K562 (cell line): ENCODE measurements around the gene ATXN1. TPM values are rescaled to one million over a fixed set of nuclear protein-coding genes. Genes with fewer than 3 reads are reported as not detected.

Experiments used
- ATAC-seq: fragments of 200-7000 bp; cut with Tn5 transposase; 3 replicates; pipeline ENCODE4 v1.9.1; 2020; ENCODE audit warnings: moderate library complexity
- BruUV-seq: library from RNA; stranded (reverse); fragments of 400-500 nt; replicated peaks from 2 replicates; lab custom pipeline; 2021; lab: Mats Ljungman, UMichigan
- CTCF ChIA-PET: fragments of 300-600 bp; formaldehyde crosslinking; extraction: SDS; loops from one replicate; lab custom pipeline; 2021; ENCODE audit warnings: low intra/inter-chr PET ratio; lab: Yijun Ruan, JAX
- POLR2A ChIA-PET: fragments of 300-600, 350-650 bp; sonication (Branson Sonifier 250); formaldehyde crosslinking; extraction: SDS; loops from one replicate; lab custom pipeline; 2021; ENCODE audit warnings: antibody characterized with exemption, inconsistent platforms; lab: Yijun Ruan, JAX
- DNase-seq, 4 experiments: peaks; one replicate each; pipeline versions ENCODE4 v3.0.0 to v3.0.0-alpha.2; 2011 to 2018; ENCODE audit warnings: low spot score in 3 of 4, mixed read lengths in 3 of 4; ENCODE audit errors: extremely low read depth in 1 of 4
- FAIRE-seq: peaks from 2 replicates; lab custom pipeline; 2011; peaks lifted over from hg19 to GRCh38; lab: Jason Lieb, UNC
- H2AFZ ChIP-seq: 2 replicates; pipeline ENCODE4 v1.6.0; 2011; ENCODE audit warnings: low read depth, low read length, control low read depth, inconsistent platforms
- H3K27ac ChIP-seq: fragments of 200-600 bp; 3 replicates; pipeline ENCODE4 v1.8.0; 2011; ENCODE audit warnings: low read depth, mild to moderate bottlenecking, control low read depth, inconsistent platforms, low read length, moderate library complexity, mixed read lengths; ENCODE audit errors: extremely low read depth
- H3K27me3 ChIP-seq, 2 experiments: fragments of 300-600 bp in 1 of 2; 2 replicates in 1 of 2; 3 replicates in 1 of 2; pipeline versions ENCODE4 v1.6.0 to v1.8.0; 2011; ENCODE audit warnings: inconsistent platforms in 2 of 2, low read length in 2 of 2, mild to moderate bottlenecking in 1 of 2, mixed read lengths in 1 of 2, moderate library complexity in 1 of 2; ENCODE audit not compliant: control insufficient read depth in 2 of 2, insufficient read depth in 2 of 2
- H3K36me3 ChIP-seq: fragments of 300-600 bp; 3 replicates; pipeline ENCODE4 v1.8.0; 2011; ENCODE audit warnings: mild to moderate bottlenecking, low read length, inconsistent platforms; ENCODE audit not compliant: control insufficient read depth, insufficient read depth
- H3K4me1 ChIP-seq, 2 experiments: fragments of 200-600 bp in 1 of 2; replicated peaks in 1 of 2; 2 replicates in 1 of 2; 3 replicates in 1 of 2; pipeline versions ENCODE4 v1.5.1 to v1.8.0; 2011; ENCODE audit warnings: inconsistent platforms in 2 of 2, low read length in 2 of 2, mild to moderate bottlenecking in 1 of 2, mixed read lengths in 1 of 2, moderate library complexity in 1 of 2; ENCODE audit not compliant: control insufficient read depth in 2 of 2, insufficient read depth in 2 of 2
- H3K4me2 ChIP-seq: 2 replicates; pipeline ENCODE4 v1.6.1; 2011; ENCODE audit warnings: low read length, control low read depth, inconsistent platforms, mixed read lengths; ENCODE audit not compliant: insufficient read depth
- H3K4me3 ChIP-seq: fragments of 200-600 bp; sonication (generic), shearing (Covaris generic); 2 replicates; pipeline ENCODE4 v1.5.1; 2016; ENCODE audit warnings: control low read depth, inconsistent platforms
- H3K79me2 ChIP-seq: fragments of 200-600 bp; 3 replicates; pipeline ENCODE4 v1.8.0; 2011; ENCODE audit warnings: low read length, inconsistent platforms; ENCODE audit not compliant: control insufficient read depth, insufficient read depth
- H3K9ac ChIP-seq, 2 experiments: 2 replicates each; pipeline versions ENCODE4 v1.6.0 to v1.6.1; 2011; ENCODE audit warnings: low read depth in 2 of 2, low read length in 2 of 2, control low read depth in 1 of 2, inconsistent platforms in 1 of 2, mild to moderate bottlenecking in 1 of 2, mixed read lengths in 1 of 2; ENCODE audit not compliant: insufficient read depth in 1 of 2
- H3K9me1 ChIP-seq: one replicate; pipeline ENCODE4 v1.6.0; 2011; ENCODE audit warnings: inconsistent platforms, mild to moderate bottlenecking, low read length, moderate library complexity; ENCODE audit not compliant: control insufficient read depth, insufficient read depth
- H3K9me3 ChIP-seq: replicated peaks from 2 replicates; pipeline ENCODE4 v1.5.1; 2011; ENCODE audit warnings: low read depth, low read length, inconsistent platforms; ENCODE audit not compliant: control insufficient read depth, insufficient read depth
- H4K20me1 ChIP-seq: replicated peaks from 2 replicates; pipeline ENCODE4 v1.6.1; 2011; ENCODE audit warnings: low read length, inconsistent platforms, mixed read lengths; ENCODE audit not compliant: control insufficient read depth, insufficient read depth
- MBD2 ChIP-seq: sonication (generic); IDR thresholded peaks from 2 replicates; pipeline ENCODE4 v1.6.1; 2016; ENCODE audit warnings: low read depth, borderline replicate concordance
- NUFIP1 ChIP-seq: fragments of 450-650 bp; IDR thresholded peaks from 2 replicates; pipeline ENCODE4 v1.6.1; 2018; ENCODE audit not compliant: partially characterized antibody
- PHB2 ChIP-seq: fragments of 450-650 bp; IDR thresholded peaks from 2 replicates; pipeline ENCODE4 v1.6.1; 2017; ENCODE audit warnings: low read depth
- RBFOX2 ChIP-seq: fragments of 200-400 bp; formaldehyde crosslinking; IDR thresholded peaks from 2 replicates; pipeline ENCODE4 v1.6.1; 2017; ENCODE audit warnings: low read depth, mild to moderate bottlenecking, low read length, moderate library complexity
- ZC3H4 ChIP-seq: sonication (generic); formaldehyde crosslinking; IDR thresholded peaks from 2 replicates; pipeline ENCODE4 v1.9.0; 2021; ENCODE audit warnings: missing genetic modification reagents, borderline replicate concordance
- ZNF644 ChIP-seq: fragments of 200-800 bp; sonication (Bioruptor generic); IDR thresholded peaks from 2 replicates; pipeline ENCODE4 v1.6.1; 2016; ENCODE audit warnings: low read depth, missing genetic modification characterization, missing compliant biosample characterization
- WGBS: fragments of 100-300 bp; shearing (Covaris generic); methylation state at CpG from one replicate; pipeline ENCODE4 v1.1.6; 2016; ENCODE audit warnings: low coverage, mixed read lengths; ENCODE audit not compliant: insufficient coverage; ENCODE audit errors: missing lambda C conversion rate; 5-methylcytosine and 5-hydroxymethylcytosine counted together
- in situ Hi-C: fragments of 300-500 bp; cut with MboI; formaldehyde crosslinking; loops from 4 replicates; pipeline ENCODE4 v1.15.0; 2018; ENCODE audit warnings: inconsistent platforms, mixed read lengths
- intact Hi-C: fragments of 100-400 bp; cut with micrococcal nuclease; formaldehyde crosslinking; loops from 2 replicates; pipeline ENCODE4 v1.14.2; 2022
- polyA plus RNA-seq, 8 experiments: library from polyadenylated mRNA; depleted of rRNA in 4 of 8; stranded (reverse) in 5 of 8; unstranded in 3 of 8; fragments of >200 nt; fragmentation: Nextera tagmentation in 2 of 8; fragmentation: Illumina TruSeq in 1 of 8; extraction: Ambion mirVana in 2 of 8; extraction: Trizol in 1 of 8; gene quantifications; 2 replicates each; pipeline versions ENCODE4 v1.2.1 to v1.2.3, GENCODE V29; 2011 to 2014; ENCODE audit warnings: inconsistent platforms in 1 of 8, missing spikeins in 1 of 8
- total RNA-seq, 7 experiments: library from RNA; depleted of rRNA in 6 of 7; stranded (reverse); fragments of >200 nt in 6 of 7; fragmentation: Illumina TruSeq in 2 of 7; extraction: Trizol in 2 of 7; gene quantifications; 2 replicates each; pipeline versions ENCODE4 v1.2.1 to v1.2.3, GENCODE V29; 2011 to 2021; ENCODE audit warnings: low replicate concordance in 1 of 7
- TF ChIP-seq, protein P1 (sequence below), 2 experiments: IDR thresholded peaks; 2 replicates each; pipeline ENCODE4 v1.6.1; 2011; ENCODE audit warnings: borderline replicate concordance in 1 of 2, control low read depth in 1 of 2, low read depth in 1 of 2, low read length in 1 of 2, mild to moderate bottlenecking in 1 of 2, mixed read lengths in 1 of 2, moderate library complexity in 1 of 2; ENCODE audit not compliant: insufficient read depth in 1 of 2, insufficient read length in 1 of 2, poor library complexity in 1 of 2, severe bottlenecking in 1 of 2; ENCODE audit errors: extremely low read depth in 1 of 2
- TF ChIP-seq, protein P2 (sequence below): sonication (generic); formaldehyde crosslinking; IDR thresholded peaks from 2 replicates; pipeline ENCODE4 v1.8.1; 2023; ENCODE audit warnings: mild to moderate bottlenecking, missing genetic modification reagents
- TF ChIP-seq, protein P3 (sequence below): sonication (generic); formaldehyde crosslinking; IDR thresholded peaks from 2 replicates; pipeline ENCODE4 v1.8.0; 2023; ENCODE audit warnings: mild to moderate bottlenecking, missing genetic modification reagents

Gene ATXN1
- total and polyA plus RNA-seq, 9 of the 15 experiments (the other 6 are each of a cell fraction or from before 2014, with no cell fraction given), result under 0.01 to 1.2 (median 0.58) TPM

DNA sequence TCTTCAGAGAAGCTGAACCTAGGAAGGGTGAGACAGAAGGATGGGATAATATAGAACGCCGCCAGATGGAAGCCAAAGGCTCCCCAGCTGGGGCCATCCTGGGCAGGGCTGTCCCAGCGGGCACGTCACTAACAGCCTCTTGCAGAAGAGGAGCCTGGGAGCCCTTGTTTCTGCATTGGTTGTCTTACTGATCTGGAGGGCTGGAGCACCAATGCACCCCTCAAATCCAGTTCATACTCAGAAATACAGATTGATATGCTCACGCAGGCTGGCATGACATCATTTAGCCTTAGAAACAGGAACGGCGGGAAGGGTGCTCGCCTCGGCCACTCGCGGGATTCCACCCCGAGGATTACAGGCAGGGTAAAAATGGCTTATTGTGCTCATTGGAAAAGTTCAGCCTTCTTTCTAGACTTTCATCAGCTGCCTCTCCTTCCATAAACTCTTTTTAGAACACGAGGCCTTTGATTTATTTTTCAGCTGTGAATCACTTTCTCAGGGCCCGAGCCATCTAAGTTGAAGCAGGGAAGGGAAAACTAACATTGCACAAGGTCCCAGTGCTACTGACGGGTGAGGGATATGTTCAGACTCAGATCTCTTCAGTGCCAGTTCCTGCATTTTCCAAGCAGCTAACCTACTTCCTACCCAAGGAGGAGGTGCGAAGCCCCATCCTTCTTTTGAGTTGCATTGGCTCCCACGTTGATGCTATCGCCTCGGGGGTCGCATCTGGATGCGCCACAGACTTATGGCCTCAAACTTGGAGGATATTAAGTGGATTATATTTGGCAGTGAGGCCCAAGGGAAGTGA is 440.5 kb downstream of the ATXN1 start:
- TF ChIP-seq ZC3H4 (CRISPR knock-in tag) (peak; percentile 82; the same call in 1 of the 2 replicates), MBD2 (0 out of 2 replicates have a peak, but pooled peaks have one; percentile 3), PHB2 (no peak), ZNF644 (peak; percentile 11; the same call in 1 of the 2 replicates), RBFOX2 (peak; percentile 51), NUFIP1 (no peak)
- TF ChIP-seq, protein P1, sequence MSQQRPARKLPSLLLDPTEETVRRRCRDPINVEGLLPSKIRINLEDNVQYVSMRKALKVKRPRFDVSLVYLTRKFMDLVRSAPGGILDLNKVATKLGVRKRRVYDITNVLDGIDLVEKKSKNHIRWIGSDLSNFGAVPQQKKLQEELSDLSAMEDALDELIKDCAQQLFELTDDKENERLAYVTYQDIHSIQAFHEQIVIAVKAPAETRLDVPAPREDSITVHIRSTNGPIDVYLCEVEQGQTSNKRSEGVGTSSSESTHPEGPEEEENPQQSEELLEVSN (IDR thresholded peaks at IDR 0.05; ENCODE audit: borderline replicate concordance in 1 of 2, extremely low read depth in 1 of 2, insufficient read depth in 1 of 2, insufficient read length in 1 of 2, low read depth in 1 of 2, low read length in 1 of 2, poor library complexity in 1 of 2, severe bottlenecking in 1 of 2), result peak in 1 of 2 experiments; percentile 17
- TF ChIP-seq, protein P2, sequence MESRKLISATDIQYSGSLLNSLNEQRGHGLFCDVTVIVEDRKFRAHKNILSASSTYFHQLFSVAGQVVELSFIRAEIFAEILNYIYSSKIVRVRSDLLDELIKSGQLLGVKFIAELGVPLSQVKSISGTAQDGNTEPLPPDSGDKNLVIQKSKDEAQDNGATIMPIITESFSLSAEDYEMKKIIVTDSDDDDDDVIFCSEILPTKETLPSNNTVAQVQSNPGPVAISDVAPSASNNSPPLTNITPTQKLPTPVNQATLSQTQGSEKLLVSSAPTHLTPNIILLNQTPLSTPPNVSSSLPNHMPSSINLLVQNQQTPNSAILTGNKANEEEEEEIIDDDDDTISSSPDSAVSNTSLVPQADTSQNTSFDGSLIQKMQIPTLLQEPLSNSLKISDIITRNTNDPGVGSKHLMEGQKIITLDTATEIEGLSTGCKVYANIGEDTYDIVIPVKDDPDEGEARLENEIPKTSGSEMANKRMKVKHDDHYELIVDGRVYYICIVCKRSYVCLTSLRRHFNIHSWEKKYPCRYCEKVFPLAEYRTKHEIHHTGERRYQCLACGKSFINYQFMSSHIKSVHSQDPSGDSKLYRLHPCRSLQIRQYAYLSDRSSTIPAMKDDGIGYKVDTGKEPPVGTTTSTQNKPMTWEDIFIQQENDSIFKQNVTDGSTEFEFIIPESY (CRISPR knock-in tag), result peak; percentile 91
- TF ChIP-seq, protein P3, sequence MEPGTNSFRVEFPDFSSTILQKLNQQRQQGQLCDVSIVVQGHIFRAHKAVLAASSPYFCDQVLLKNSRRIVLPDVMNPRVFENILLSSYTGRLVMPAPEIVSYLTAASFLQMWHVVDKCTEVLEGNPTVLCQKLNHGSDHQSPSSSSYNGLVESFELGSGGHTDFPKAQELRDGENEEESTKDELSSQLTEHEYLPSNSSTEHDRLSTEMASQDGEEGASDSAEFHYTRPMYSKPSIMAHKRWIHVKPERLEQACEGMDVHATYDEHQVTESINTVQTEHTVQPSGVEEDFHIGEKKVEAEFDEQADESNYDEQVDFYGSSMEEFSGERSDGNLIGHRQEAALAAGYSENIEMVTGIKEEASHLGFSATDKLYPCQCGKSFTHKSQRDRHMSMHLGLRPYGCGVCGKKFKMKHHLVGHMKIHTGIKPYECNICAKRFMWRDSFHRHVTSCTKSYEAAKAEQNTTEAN (CRISPR knock-in tag), result 0 out of 2 replicates have a peak, but pooled peaks have one; percentile 29
- peak overlapping the region; percentile 21; the same call in 1 of the 2 replicates for H3K4me3 ChIP-seq

More for the DNA sequence above, 440.5 kb downstream of the ATXN1 start:
- Histone ChIP-seq H3K9ac (peak overlapping the region; percentile 46 to 75; a peak in 2 of 4 replicates), H4K20me1 (no peaks in the 10 kb centered on the region), H3K27me3 (no peaks in the 10 kb centered on the region; a peak in 1 of 5 replicates), H3K9me1 (no peaks in the 10 kb centered on the region), H3K79me2 (no peaks in the 10 kb centered on the region), H3K4me1 (peaks cover 19 to 45% of the 10 kb centered on the region in 2 experiments; a peak in 4 of 5 replicates), H3K27ac (peak overlapping the region; percentile 93), H3K4me2 (peak overlapping the region; percentile 87), H2AFZ (peak overlapping the region; percentile 98), H3K36me3 (no peaks in the 10 kb centered on the region), H3K9me3 (no peaks in the 10 kb centered on the region)
- 80% methylated on average over 21 of the region's 21 CpGs for WGBS
- no peak for ATAC-seq
- FAIRE-seq, result no peak
- ChIA-PET CTCF (interaction anchor here (0.7 kb wide), 1 partner anchor 689 kb away, joined by 3 read pairs; no protein-coding TSS in a partner anchor), POLR2A (interaction anchor here (1.0 to 1.2 kb wide), 3 partner anchors 18 to 55 kb away, joined by 3 read pairs; no protein-coding TSS in a partner anchor)
- TSS peak; percentile 69 for BruUV-seq
- intact Hi-C loops, result no loop called here
- DNase-seq, result no peak
- in situ Hi-C loops, result no loop called here
